K562 (cell line): ENCODE results near the gene IGFL1. TPM values are rescaled to one million over a fixed set of nuclear protein-coding genes. Genes with fewer than 3 reads are reported as not detected.

Source experiments
- ELF4 ChIP-seq: fragments of 450-650 bp; formaldehyde crosslinking; IDR thresholded peaks from 2 replicates; pipeline ENCODE4 v1.4.0; 2022; ENCODE audit warnings: missing genetic modification characterization
- FOXJ3 ChIP-seq: sonication (generic); formaldehyde crosslinking; IDR thresholded peaks from 2 replicates; pipeline ENCODE4 v1.4.0; 2020; ENCODE audit warnings: mild to moderate bottlenecking, missing genetic modification reagents
- FOXK1 ChIP-seq: sonication (generic); formaldehyde crosslinking; IDR thresholded peaks from 2 replicates; pipeline ENCODE4 v1.8.0; 2022; ENCODE audit warnings: missing genetic modification reagents, mild to moderate bottlenecking, borderline replicate concordance
- HNRNPUL1 ChIP-seq: fragments of 200-400 bp; formaldehyde crosslinking; IDR thresholded peaks from 2 replicates; pipeline ENCODE4 v1.6.1; 2017; ENCODE audit warnings: low read length
- JUND ChIP-seq, 2 experiments: IDR thresholded peaks; 2 replicates in 1 of 2; 3 replicates in 1 of 2; pipeline ENCODE4 v1.6.1; 2011; ENCODE audit warnings: borderline replicate concordance in 2 of 2, low read depth in 2 of 2, low read length in 2 of 2, improper control_type of control experiment in 1 of 2, missing biosample characterization in 1 of 2, missing genetic modification characterization in 1 of 2, missing genetic modification reagents in 1 of 2
- LEF1 ChIP-seq: fragments of 450-650 bp; IDR thresholded peaks from 2 replicates; pipeline ENCODE4 v1.6.1; 2016; ENCODE audit warnings: mild to moderate bottlenecking
- MEIS2 ChIP-seq: fragments of 450-650 bp; IDR thresholded peaks from 2 replicates; pipeline ENCODE4 v1.6.1; 2014; ENCODE audit warnings: mild to moderate bottlenecking; ENCODE audit not compliant: partially characterized antibody
- NFIX ChIP-seq: fragments of 250-450 bp; sonication (Bioruptor Pico); IDR thresholded peaks from 2 replicates; pipeline ENCODE4 v1.4.0; 2020; ENCODE audit warnings: low read depth, mild to moderate bottlenecking, moderate library complexity
- NFRKB ChIP-seq: fragments of 450-650 bp; IDR thresholded peaks from 2 replicates; pipeline ENCODE4 v1.6.1; 2016; ENCODE audit warnings: low read depth
- NR4A1 ChIP-seq, 2 experiments: fragments of 250-450 bp in 1 of 2; fragments of 450-650 bp in 1 of 2; sonication (Bioruptor Pico) in 1 of 2; IDR thresholded peaks; 2 replicates each; pipeline versions ENCODE4 v1.4.0 to v1.6.1; 2016 to 2020; ENCODE audit warnings: mild to moderate bottlenecking in 2 of 2, missing compliant biosample characterization in 1 of 2, missing genetic modification characterization in 1 of 2, moderate library complexity in 1 of 2
- POLR3G ChIP-seq: IDR thresholded peaks from 2 replicates; pipeline ENCODE4 v1.6.1; 2011; ENCODE audit not compliant: insufficient read length, insufficient replicate concordance; ENCODE audit errors: extremely low read depth
- RBM14 ChIP-seq: fragments of 200-400 bp; formaldehyde crosslinking; IDR thresholded peaks from 2 replicates; pipeline ENCODE4 v1.6.1; 2018; ENCODE audit warnings: low read depth, mild to moderate bottlenecking, low read length, moderate library complexity, borderline replicate concordance; ENCODE audit not compliant: insufficient read depth
- RBM34 ChIP-seq: fragments of 200-400 bp; formaldehyde crosslinking; IDR thresholded peaks from 2 replicates; pipeline ENCODE4 v1.6.1; 2018; ENCODE audit warnings: low read length, borderline replicate concordance; ENCODE audit not compliant: insufficient read depth
- RNF2 ChIP-seq: sonication (generic); IDR thresholded peaks from 2 replicates; pipeline ENCODE4 v1.6.1; 2016
- SOX6 ChIP-seq: fragments of 450-650 bp; IDR thresholded peaks from 2 replicates; pipeline ENCODE4 v1.6.1; 2014; ENCODE audit warnings: mild to moderate bottlenecking
- SPI1 ChIP-seq: IDR thresholded peaks from 2 replicates; pipeline ENCODE4 v1.6.1; 2011; ENCODE audit warnings: low read depth, low read length, control low read depth, borderline replicate concordance
- ZNF263 ChIP-seq: sonication (generic); formaldehyde crosslinking; IDR thresholded peaks from 2 replicates; pipeline ENCODE4 v1.8.0; 2022; ENCODE audit warnings: mild to moderate bottlenecking, missing genetic modification reagents, borderline replicate concordance
- ZNF551 ChIP-seq: fragments of 250-450 bp; sonication (Bioruptor Pico); IDR thresholded peaks from 2 replicates; pipeline ENCODE4 v1.5.0; 2021; ENCODE audit warnings: mild to moderate bottlenecking, moderate library complexity
- ZNF583 ChIP-seq: fragments of 250-450 bp; sonication (Bioruptor Pico); IDR thresholded peaks from 2 replicates; pipeline ENCODE4 v1.4.0; 2020
- ZNF766 ChIP-seq: fragments of 200-800 bp; sonication (Bioruptor generic); conservative IDR thresholded peaks from 2 replicates; pipeline ENCODE4 v1.6.1; 2016; ENCODE audit warnings: missing genetic modification characterization, missing compliant biosample characterization
- polyA plus RNA-seq, 8 experiments: library from polyadenylated mRNA; depleted of rRNA in 4 of 8; stranded (reverse) in 5 of 8; unstranded in 3 of 8; fragments of >200 nt; fragmentation: Nextera tagmentation in 2 of 8; fragmentation: Illumina TruSeq in 1 of 8; extraction: Ambion mirVana in 2 of 8; extraction: Trizol in 1 of 8; gene quantifications; 2 replicates each; pipeline versions ENCODE4 v1.2.1 to v1.2.3, GENCODE V29; 2011 to 2014; ENCODE audit warnings: inconsistent platforms in 1 of 8, missing spikeins in 1 of 8
- total RNA-seq, 7 experiments: library from RNA; depleted of rRNA in 6 of 7; stranded (reverse); fragments of >200 nt in 6 of 7; fragmentation: Illumina TruSeq in 2 of 7; extraction: Trizol in 2 of 7; gene quantifications; 2 replicates each; pipeline versions ENCODE4 v1.2.1 to v1.2.3, GENCODE V29; 2011 to 2021; ENCODE audit warnings: low replicate concordance in 1 of 7
- TF ChIP-seq, protein P1 (sequence below): IDR thresholded peaks from 3 replicates; pipeline ENCODE4 v1.6.1; 2011; ENCODE audit warnings: borderline replicate concordance, mild to moderate bottlenecking, moderate library complexity; ENCODE audit not compliant: insufficient read length; ENCODE audit errors: extremely low read depth

IGFL1 gene
- total and polyA plus RNA-seq, 9 of the 15 experiments (the other 6 are each of a cell fraction or from before 2014, with no cell fraction given), result not detected

DNA sequence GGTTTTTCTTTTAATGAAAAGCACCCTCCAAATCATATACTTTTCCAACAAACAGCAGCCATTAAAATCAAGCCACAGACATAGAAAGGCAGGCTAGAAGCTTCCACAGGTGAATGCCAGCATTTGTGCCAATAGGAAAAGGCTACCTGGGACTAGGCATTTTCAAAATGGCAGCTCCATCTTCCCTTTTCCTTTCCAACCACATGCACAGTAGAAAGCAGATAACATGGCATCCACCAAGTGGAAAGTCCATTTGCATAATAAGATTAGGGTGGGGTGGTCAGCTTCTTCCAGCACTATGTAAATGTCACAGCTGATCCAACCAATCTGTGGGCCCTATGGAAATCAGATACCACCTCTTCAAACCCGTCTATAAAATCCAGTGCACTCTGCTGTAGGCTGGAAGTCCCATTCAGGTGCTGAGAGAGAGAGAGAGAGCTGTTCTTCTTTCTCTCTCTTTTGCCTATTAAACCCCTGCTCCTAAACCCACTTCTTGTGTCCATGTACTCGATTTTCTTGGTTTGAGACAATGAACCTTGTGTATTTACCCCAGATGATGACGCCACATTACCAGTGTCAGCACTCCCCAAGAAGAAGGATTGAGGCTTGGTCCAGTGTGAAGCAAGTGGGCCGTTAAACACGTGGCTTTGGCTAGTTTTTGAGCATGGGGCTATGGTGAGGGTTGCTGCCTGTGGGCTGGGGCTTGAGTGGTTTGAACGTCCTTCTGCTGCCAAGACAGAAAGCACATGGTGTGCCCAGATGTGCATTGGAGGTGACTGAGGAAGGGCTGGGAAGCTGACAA is 24.2 kb upstream of the IGFL1 start (continued):
- TF ChIP-seq ELF4 (CRISPR knock-in tag) (0 out of 2 replicates have a peak, but pooled peaks have one; percentile 64), HNRNPUL1 (no peak), RBM34 (no peak), NFIX (no peak), NR4A1 (CRISPR knock-in tag; IDR thresholded peaks at IDR 0.05) (no peak), NR4A1 (tag; IDR thresholded peaks at IDR 0.05) (peak; percentile 21; the same call in 1 of the 2 replicates), RNF2 (no peak), ZNF551 (CRISPR knock-in tag) (no peak), MEIS2 (peak; percentile 14), SPI1 (no peak), JUND (IDR thresholded peaks at IDR 0.05; ENCODE audit: borderline replicate concordance, low read depth, low read length) (no peak), JUND (tag; IDR thresholded peaks at IDR 0.05; ENCODE audit: borderline replicate concordance, low read depth, low read length) (no peak; the same call in 2 of the 3 replicates), POLR3G (no peak), ZNF583 (0 out of 2 replicates have a peak, but pooled peaks have one; percentile 44), SOX6 (no peak), FOXJ3 (no peak), NFRKB (peak; percentile 83; the same call in 1 of the 2 replicates), LEF1 (no peak), ZNF766 (peak; percentile 78), FOXK1 (CRISPR knock-in tag) (0 out of 2 replicates have a peak, but pooled peaks have one; percentile 57), ZNF263 (CRISPR knock-in tag) (no peak), RBM14 (no peak)
- TF ChIP-seq, protein P1, sequence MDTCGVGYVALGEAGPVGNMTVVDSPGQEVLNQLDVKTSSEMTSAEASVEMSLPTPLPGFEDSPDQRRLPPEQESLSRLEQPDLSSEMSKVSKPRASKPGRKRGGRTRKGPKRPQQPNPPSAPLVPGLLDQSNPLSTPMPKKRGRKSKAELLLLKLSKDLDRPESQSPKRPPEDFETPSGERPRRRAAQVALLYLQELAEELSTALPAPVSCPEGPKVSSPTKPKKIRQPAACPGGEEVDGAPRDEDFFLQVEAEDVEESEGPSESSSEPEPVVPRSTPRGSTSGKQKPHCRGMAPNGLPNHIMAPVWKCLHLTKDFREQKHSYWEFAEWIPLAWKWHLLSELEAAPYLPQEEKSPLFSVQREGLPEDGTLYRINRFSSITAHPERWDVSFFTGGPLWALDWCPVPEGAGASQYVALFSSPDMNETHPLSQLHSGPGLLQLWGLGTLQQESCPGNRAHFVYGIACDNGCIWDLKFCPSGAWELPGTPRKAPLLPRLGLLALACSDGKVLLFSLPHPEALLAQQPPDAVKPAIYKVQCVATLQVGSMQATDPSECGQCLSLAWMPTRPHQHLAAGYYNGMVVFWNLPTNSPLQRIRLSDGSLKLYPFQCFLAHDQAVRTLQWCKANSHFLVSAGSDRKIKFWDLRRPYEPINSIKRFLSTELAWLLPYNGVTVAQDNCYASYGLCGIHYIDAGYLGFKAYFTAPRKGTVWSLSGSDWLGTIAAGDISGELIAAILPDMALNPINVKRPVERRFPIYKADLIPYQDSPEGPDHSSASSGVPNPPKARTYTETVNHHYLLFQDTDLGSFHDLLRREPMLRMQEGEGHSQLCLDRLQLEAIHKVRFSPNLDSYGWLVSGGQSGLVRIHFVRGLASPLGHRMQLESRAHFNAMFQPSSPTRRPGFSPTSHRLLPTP, result no peak
